Lower leg skin (tissue), 4 donors: ENCODE results near the gene ARSB. TPM values are rescaled to one million over a fixed set of nuclear protein-coding genes. Genes with fewer than 3 reads are reported as not detected.

Experiments
- DNase-seq, 2 donors: peaks; one replicate each; pipeline ENCODE4 v3.0.0-alpha.2; 2019; ENCODE audit warnings: low spot score in 2 of 2
- H3K4me3 ChIP-seq: fragments of 200-600 bp; sonication (generic); 2 replicates; pipeline ENCODE4 v1.5.1; 2017; ENCODE audit warnings: mild to moderate bottlenecking, low read depth; ENCODE audit not compliant: poor library complexity, severe bottlenecking
- POLR2A ChIP-seq, 2 donors: fragments of 450-650 bp; IDR thresholded peaks; one replicate each; pipeline ENCODE4 v1.6.1; 2016 to 2017; ENCODE audit warnings: antibody characterized with exemption in 2 of 2, mild to moderate bottlenecking in 1 of 2, moderate library complexity in 1 of 2
- WGBS, 2 donors: methylation state at CpG; one replicate each; pipeline ENCODE4 v1.1.5; 2018; 5-methylcytosine and 5-hydroxymethylcytosine counted together
- intact Hi-C: fragments of 100-400 bp; cut with DNase I; formaldehyde crosslinking; loops from one replicate; pipeline ENCODE4 v1.15.0; 2023; ENCODE audit warnings: low total_unique reads
- total RNA-seq, 4 donors: library from RNA; depleted of rRNA; stranded (reverse); fragments of >200 nt; gene quantifications; one replicate each; pipeline ENCODE4 v1.1.0, GENCODE V29; 2016
- TF ChIP-seq, protein P1 (sequence below), 3 donors: fragments of 450-650 bp; IDR thresholded peaks; one replicate each; pipeline ENCODE4 v1.5.1; 2016; ENCODE audit warnings: antibody characterized with exemption in 3 of 3, mild to moderate bottlenecking in 3 of 3, moderate library complexity in 2 of 3

Gene ARSB
- total RNA-seq, 4 donors from 2014 or later: 2.0 to 5.5 (median 2.4) TPM

DNA sequence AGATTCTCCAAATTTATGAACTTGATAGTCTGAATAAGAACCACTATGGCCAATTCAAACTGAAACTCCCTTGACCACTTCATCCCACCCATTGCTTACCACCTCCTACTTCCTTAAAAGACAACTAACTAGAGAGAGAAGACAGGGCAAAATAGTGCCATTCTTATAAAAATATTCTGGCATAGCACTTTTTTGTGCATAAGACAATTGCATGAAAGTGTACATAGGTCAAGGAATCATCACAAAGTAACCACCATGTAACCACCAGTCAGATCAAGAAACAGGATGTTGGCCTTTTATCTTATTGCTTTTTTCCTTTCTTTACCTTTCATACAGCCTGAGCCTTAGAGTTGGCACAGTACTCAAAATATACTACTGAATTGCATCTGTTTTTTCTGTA is 8.1 kb upstream of the ARSB start:
- intact Hi-C loops: no loop called here
- no peak for DNase-seq
- no peak overlapping the region for H3K4me3 ChIP-seq
- no peak for TF ChIP-seq POLR2A (IDR thresholded peaks at IDR 0.05)
- TF ChIP-seq, protein P1, sequence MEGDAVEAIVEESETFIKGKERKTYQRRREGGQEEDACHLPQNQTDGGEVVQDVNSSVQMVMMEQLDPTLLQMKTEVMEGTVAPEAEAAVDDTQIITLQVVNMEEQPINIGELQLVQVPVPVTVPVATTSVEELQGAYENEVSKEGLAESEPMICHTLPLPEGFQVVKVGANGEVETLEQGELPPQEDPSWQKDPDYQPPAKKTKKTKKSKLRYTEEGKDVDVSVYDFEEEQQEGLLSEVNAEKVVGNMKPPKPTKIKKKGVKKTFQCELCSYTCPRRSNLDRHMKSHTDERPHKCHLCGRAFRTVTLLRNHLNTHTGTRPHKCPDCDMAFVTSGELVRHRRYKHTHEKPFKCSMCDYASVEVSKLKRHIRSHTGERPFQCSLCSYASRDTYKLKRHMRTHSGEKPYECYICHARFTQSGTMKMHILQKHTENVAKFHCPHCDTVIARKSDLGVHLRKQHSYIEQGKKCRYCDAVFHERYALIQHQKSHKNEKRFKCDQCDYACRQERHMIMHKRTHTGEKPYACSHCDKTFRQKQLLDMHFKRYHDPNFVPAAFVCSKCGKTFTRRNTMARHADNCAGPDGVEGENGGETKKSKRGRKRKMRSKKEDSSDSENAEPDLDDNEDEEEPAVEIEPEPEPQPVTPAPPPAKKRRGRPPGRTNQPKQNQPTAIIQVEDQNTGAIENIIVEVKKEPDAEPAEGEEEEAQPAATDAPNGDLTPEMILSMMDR (IDR thresholded peaks at IDR 0.05): no peak

DNA sequence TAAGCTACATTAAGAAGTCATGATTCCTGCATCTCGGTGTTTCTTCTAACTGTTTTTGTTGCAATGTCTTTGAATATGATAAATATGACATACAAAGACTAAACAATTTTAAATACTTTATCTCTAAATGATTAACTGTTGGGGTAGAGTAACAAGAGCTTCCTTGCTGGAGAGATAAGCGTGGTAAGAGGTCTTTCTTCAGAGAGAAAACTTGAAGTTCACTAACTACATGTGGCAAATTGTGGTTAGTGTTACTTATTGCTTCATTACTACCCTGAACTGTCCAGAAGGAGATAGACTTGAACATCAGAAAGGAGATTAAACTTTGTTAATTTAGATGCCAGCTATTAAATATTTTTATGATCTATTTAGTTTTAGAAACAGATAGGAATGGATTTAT is 7.0 kb upstream of the ARSB start:
- no peak for DNase-seq
- TF ChIP-seq, protein P1 (IDR thresholded peaks at IDR 0.05): no peak
- TF ChIP-seq POLR2A (IDR thresholded peaks at IDR 0.05): no peak
- no peak overlapping the region for H3K4me3 ChIP-seq
- 86 to 93% methylated on average over 2 of the region's 2 CpGs for WGBS, 2 donors
- intact Hi-C loops: no loop called here

DNA sequence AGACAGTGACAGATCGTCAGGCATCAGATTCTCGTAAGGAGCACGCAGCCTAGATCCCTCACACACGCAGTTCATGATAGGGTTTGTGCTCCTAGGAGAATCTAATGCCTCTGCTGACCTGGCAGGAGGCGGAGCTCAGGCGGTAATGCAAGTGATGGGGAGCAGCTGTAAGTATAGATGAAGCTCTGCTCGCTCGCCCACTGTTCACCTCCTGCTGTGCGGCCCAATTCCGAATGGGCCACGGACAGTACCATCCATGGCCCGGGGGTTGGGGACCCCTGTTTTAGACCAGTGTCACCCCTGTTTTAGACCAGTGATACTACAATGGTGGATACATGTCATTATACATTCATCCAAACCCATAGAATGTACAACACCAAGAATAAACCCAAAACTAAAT is 4.0 kb upstream of the ARSB start:
- TF ChIP-seq, protein P1 (IDR thresholded peaks at IDR 0.05): no peak
- no peak for TF ChIP-seq POLR2A (IDR thresholded peaks at IDR 0.05)
- no peak overlapping the region for H3K4me3 ChIP-seq
- DNase-seq: no peak
- intact Hi-C loops: no loop called here
- WGBS, 2 donors: 91 to 93% methylated on average over 12 of the region's 12 CpGs

DNA sequence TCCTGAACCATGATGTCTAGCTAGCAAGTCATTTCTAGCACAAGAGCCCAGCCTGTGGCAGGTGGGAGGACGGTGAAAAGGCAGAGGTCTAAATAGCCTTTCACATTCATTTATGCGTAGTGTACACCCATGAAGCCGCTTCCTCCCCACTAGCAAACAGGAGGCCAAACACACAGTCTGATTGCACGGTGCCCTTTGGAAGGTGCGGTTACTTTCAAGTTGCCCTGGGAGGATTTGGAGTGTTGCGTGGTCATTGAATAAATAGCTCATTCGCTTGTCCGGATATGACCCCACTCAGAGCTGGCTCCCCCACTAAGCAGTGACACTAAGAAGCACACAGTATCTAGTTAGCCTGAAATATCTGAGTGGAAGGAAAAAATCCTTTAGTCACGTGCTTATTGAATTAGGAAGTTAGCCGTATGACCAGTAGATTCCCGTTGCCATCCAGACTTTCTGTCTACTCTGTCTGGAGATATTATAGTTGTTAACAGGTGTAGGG is 664 bp upstream of the ARSB start:
- H3K4me3 ChIP-seq: no peak overlapping the region
- intact Hi-C loops: no loop called here
- WGBS, 2 donors: 27 to 43% methylated on average over 11 of the region's 11 CpGs
- DNase-seq: no peak
- TF ChIP-seq, protein P1 (IDR thresholded peaks at IDR 0.05): no peak
- TF ChIP-seq POLR2A (IDR thresholded peaks at IDR 0.05): no peak

DNA sequence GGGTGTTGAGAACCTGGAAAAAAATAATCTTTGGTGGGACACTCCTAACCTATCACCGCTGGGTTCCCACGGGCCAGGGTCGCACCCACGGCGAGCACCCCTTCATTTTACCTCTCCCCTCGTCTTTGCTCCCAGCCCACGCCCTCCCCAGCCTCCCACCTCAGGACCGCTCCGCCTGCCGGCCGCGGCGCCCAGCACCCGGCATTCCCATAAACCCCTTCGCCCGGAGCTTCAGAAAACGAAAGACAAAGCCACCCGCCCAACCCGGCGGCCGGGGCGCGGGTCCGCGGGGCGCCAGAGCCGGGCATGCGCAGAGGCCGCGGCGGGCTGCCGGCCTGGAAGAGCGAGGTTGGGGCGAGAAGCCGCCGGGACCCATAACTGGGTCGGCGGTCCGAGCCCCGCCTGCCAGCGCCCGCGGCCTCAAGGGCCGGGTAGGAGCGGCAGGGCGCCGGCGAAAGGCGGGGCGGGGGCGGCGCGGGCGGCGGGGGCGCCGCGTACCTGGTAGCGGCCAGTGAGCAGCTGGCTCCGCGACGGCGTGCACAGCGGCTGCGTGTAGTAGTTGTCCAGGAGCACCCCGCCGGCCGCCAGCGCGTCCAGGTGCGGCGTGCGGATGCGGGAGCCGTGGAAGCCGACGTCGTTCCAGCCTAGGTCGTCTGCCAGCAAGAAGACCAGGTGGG is 533 bp downstream of the ARSB start:
- intact Hi-C loops: no loop called here
- WGBS, 2 donors: 0 to 1% methylated on average over 51 to 60 of the region's 79 CpGs
- TF ChIP-seq, protein P1 (IDR thresholded peaks at IDR 0.05): no peak
- TF ChIP-seq POLR2A (IDR thresholded peaks at IDR 0.05): no peak
- DNase-seq: peak; percentile 59 to 95
- peak overlapping the region; percentile 59 for H3K4me3 ChIP-seq
